ENCODE results near the gene RPS19.

The RPS19 gene

DNA sequence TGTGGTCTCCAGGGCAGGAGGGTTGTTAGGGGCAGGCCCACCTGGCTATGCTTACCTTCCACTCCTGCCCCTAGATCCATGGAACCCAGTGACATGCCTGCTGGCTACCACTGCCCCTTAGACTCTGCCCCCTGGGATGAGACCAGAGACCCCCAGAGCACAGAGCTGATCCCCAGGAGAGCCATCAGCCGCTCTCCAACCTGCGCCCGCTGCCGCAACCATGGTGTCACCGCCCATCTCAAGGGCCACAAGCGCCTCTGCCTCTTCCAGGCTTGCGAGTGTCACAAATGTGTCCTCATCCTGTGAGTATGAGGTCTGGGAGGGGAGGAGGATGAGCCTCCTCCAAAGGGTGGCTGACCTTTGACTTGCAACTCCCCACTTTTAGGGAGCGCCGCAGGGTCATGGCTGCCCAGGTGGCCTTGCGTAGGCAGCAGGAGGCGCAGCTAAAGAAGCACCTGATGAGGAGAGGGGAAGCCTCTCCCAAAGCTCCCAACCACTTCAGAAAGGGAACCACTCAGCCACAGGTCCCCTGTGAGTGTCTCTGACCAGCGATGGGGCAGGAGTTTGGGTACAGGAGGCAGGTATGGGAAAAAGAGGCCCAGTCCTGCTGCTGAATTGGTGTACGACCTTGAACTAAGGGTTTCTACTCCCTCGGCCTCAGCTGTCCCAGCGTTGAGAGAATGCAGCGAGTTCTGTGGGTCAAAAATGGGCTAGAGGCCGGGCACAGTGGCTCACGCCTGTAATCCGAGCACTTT, 12.5 kb upstream of the RPS19 start:
- TF ChIP-seq GATA2 (IDR thresholded peaks at IDR 0.05; ENCODE audit: low read depth, low read length): no peak
- TF ChIP-seq GATA3 (IDR thresholded peaks at IDR 0.05; ENCODE audit: low read depth, low read length): no peak

DNA sequence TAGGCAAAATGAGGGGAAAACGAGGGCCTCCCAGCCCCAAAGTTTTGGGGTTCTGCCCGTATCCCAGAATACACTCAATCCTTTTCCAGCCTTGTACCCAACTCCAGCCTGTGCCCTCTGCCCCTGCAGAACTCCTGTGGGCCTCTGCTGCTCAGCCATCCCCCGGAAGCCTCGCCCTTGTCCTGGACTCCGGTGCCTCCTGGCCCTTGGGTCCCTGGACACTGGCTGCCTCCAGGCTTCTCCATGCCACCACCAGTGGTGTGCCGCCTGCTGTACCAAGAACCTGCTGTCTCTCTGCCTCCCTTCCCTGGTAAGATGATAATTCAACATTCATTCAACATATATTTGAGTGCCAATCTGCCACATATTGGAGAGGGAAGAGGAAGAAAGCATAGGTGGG, 11.4 kb upstream of the RPS19 start:
- no peak for TF ChIP-seq GATA2 (IDR thresholded peaks at IDR 0.05; ENCODE audit: low read depth, low read length)
- TF ChIP-seq GATA3 (IDR thresholded peaks at IDR 0.05; ENCODE audit: low read depth, low read length): no peak

DNA sequence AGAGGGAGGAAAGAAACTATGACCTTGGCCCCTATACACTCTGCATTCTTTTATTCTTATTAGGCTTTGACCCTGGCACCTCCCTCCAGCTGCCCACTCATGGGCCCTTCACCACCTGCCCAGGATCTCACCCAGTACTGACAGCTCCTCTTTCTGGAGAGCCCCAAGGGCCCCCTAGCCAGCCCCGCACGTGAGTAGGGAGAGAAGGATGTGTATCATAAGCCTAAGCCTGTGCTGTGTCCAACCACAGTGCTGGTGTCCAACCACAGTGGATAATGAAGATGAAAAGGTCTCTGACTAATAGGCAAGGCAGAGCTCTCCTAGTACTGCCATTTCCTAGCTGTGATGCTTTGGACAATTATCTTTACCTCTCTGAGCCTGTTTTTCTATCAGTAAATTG, 11.0 kb upstream of the RPS19 start:
- TF ChIP-seq GATA3 (IDR thresholded peaks at IDR 0.05; ENCODE audit: low read depth, low read length) (no peak), GATA2 (IDR thresholded peaks at IDR 0.05; ENCODE audit: low read depth, low read length) (no peak)

DNA sequence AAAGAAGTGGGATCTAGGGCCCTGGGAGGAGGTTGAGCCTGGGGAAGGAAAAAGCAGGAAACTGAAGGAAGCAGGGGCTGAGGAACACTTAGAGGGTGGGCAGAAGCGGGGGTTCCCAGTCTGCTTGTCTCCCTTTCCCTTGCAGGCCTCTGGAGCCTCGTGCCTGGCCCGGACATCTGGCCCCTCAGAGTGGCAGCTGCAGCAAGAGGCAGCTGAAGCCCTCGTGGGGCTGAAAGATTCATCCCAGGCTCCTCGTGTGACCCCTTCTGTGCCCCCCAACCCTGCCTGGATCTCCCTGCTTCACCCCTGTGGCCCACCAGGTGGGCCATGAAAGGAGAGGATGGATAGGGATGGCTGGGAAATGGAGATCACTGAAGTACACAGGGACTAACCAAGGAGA, 9.7 kb upstream of the RPS19 start:
- TF ChIP-seq GATA3 (IDR thresholded peaks at IDR 0.05; ENCODE audit: low read depth, low read length) (no peak), GATA2 (IDR thresholded peaks at IDR 0.05; ENCODE audit: low read depth, low read length) (no peak)

DNA sequence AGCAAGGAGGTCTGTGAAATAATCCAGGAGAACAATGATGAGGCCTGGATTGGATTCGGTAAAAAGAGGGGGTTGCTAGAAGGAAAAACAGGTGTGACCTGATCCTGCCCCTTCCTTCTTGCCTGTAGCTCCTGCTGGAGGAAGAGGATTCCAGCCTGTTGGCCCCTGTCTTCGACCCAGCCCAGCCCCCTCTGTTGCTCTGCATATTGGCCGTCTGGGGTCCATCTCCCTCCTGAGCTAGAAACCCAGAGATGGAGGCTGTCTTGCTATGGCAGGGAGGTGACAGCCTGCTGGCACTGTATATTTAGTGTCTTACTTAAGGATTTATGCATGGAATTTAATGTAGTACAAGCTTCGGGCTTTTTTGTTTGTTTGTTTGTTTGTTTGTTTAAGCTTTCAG, 8.6 kb upstream of the RPS19 start:
- TF ChIP-seq GATA2 (IDR thresholded peaks at IDR 0.05; ENCODE audit: low read depth, low read length) (no peak), GATA3 (IDR thresholded peaks at IDR 0.05; ENCODE audit: low read depth, low read length) (no peak)

DNA sequence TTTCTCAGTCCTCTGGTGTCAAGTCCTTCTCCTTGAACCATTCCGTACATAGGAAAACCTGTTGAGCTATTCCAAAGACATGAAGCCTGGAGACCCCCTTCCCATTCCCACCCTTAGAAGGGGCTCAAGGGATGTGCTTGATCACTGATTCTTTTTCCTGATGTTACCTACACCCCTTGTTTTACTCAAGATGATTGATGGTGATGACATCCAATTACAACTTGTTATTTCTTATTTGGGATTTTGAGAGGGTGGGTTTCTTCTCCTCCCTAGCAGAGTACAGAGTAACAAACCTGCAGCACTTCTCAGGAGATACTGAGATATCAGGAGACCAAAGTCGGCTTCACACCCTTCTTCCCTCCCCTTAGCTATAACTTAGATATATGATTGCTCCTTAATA, 6.7 kb upstream of the RPS19 start:
- TF ChIP-seq GATA2 (IDR thresholded peaks at IDR 0.05; ENCODE audit: low read depth, low read length) (no peak), GATA3 (IDR thresholded peaks at IDR 0.05; ENCODE audit: low read depth, low read length) (no peak)

DNA sequence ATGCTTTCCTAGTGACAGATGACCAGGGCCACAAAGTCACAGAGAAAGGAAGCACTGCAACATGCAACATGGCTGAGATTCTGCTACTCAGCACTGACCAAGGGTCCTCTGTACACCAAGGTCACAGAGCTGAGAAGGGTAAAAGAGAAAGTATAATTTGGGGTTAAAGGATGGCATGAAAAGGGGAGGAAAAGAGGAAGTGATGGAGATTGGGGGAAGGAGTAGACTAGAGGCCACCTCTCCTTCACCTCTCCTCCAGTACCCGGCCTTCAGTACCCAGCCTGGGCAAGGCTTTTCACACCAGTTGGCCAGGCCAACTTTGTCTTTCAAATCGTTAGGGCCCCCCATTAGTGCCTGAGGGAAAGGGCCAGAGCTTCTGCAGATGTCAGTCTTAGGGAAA, 6.3 kb upstream of the RPS19 start:
- TF ChIP-seq GATA3 (IDR thresholded peaks at IDR 0.05; ENCODE audit: low read depth, low read length) (no peak), GATA2 (IDR thresholded peaks at IDR 0.05; ENCODE audit: low read depth, low read length) (no peak)

DNA sequence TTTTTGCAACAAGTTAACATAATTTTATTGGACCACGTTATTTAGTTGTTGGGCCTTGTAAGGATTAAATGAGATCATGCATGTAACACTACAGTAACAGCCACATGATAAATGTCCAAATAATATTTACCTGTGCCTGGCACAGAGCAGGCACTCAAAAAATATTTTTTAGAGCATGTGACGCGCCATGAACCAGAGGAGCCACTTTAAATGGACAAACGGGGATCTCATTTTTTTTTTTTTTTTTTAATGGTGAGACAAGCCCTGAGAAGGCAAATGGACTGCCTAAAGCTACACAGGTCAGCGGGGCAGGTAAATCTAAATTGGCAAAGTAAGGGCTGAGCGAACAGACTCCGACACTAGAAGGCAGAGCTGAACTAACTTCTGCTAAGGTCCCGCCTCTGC, 840 bp upstream of the RPS19 start:
- TF ChIP-seq GATA3 (IDR thresholded peaks at IDR 0.05; ENCODE audit: low read depth, low read length) (no peak), GATA2 (IDR thresholded peaks at IDR 0.05; ENCODE audit: low read depth, low read length) (no peak)

DNA sequence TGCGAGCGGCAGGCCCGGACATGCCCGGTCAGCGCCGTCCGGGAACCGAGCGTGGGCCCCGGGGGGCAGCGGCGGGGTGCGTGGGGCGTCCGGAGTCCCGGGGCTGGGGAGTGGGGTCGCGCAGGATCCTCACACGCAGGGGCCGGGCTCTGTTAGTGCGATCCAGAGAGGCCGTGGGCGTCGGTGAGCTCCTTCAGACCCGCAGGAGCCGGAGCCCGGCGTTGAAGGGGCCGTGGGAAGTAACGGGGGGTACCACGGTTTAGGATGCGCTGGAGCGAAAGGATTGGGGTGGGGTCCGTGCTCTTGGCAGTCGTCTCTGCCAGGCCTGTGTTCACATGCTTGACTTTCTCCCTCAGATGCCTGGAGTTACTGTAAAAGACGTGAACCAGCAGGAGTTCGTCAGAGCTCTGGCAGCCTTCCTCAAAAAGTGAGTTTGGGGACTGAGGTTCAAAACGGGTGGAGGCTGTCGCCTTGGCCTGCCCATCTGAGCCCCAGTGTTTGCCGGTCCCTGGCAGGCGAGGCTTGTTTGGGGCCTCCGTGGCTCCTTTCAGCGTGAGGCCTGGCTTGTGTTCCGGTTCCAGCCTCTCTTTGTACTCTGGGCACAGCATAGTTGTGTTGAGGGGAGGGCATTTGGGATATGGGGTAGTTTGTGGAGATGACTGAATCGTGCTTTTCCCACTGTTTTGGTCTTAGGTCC, 512 bp downstream of the RPS19 start:
- no peak for TF ChIP-seq GATA2 (IDR thresholded peaks at IDR 0.05; ENCODE audit: low read depth, low read length)
- TF ChIP-seq GATA3 (IDR thresholded peaks at IDR 0.05; ENCODE audit: low read depth, low read length): no peak

DNA sequence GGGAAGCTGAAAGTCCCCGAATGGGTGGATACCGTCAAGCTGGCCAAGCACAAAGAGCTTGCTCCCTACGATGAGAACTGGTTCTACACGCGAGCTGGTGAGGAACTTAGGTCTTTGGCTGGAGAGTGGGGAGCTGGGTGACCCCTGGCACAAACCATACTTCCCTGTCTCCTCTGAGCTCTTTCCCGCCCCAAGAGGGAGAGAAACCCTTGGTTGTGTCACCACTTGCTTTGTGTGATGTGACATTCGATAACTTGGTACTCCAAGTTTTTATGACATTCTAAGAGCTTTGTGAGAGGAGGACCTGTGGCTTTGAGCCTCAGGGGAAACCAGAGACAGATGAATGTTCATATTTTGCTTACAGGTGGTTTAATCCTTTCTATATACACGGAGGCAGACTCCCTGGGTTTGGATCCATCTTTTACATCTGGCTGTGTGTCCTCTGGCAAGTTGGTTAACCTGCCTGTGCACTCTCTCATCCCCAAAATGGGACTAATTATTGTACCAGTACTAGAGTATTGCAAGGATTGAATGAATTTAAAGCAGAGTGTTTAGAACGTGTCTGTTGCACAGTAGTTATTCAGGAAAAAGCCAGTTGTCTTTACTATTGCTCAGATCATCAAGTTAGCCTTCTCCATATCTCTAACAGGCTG, 1.2 kb downstream of the RPS19 start:
- TF ChIP-seq GATA2 (IDR thresholded peaks at IDR 0.05; ENCODE audit: low read depth, low read length): no peak

DNA sequence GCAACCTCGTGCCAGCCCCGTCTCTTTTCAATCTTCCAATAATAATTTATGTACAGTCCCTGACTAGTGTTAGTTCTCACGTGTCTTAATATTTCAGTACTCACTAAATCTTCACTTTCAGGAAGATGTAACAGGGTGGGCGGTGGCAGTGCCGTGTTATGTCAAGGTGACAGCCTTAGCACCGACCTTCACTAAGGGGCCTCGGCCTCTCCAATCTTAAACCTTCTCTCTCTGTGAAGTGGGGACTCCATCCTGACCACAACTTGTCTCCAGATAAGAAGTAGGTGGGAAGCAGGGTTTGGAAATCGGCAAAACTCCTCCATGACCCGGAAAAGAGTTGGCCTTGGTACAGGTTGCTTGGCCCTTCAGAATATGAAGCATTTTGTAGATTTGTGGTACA, 1.8 kb downstream of the RPS19 start:
- TF ChIP-seq GATA3 (IDR thresholded peaks at IDR 0.05; ENCODE audit: low read depth, low read length) (no peak), GATA2 (IDR thresholded peaks at IDR 0.05; ENCODE audit: low read depth, low read length) (no peak)

DNA sequence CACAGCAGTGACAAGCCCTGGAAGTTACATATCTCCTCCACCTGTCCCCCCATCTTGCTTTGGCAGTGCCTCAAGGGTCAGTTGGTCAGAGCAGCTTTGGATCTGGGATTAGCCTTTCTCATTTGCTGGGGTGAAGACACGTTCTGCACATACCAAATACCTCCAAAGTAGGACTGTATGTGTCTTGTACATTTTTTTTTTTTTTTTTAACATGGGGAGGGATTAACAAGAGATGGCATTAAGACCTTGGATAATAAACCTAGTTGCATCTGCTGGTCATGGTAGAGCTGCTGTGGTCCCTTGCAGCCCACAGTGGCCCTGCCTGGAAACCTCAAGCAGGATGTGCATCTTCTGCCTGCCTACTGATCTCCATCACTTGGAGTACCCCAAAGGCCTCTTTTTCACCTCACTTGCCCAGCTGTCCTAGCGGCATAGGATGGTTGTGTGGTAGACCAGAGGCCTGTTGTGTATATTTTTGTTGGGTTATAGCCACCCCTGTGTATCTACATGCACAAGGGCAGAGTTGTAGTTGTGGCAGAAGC, 2.5 kb downstream of the RPS19 start:
- TF ChIP-seq GATA3 (IDR thresholded peaks at IDR 0.05; ENCODE audit: low read depth, low read length) (no peak), GATA2 (IDR thresholded peaks at IDR 0.05; ENCODE audit: low read depth, low read length) (no peak)

DNA sequence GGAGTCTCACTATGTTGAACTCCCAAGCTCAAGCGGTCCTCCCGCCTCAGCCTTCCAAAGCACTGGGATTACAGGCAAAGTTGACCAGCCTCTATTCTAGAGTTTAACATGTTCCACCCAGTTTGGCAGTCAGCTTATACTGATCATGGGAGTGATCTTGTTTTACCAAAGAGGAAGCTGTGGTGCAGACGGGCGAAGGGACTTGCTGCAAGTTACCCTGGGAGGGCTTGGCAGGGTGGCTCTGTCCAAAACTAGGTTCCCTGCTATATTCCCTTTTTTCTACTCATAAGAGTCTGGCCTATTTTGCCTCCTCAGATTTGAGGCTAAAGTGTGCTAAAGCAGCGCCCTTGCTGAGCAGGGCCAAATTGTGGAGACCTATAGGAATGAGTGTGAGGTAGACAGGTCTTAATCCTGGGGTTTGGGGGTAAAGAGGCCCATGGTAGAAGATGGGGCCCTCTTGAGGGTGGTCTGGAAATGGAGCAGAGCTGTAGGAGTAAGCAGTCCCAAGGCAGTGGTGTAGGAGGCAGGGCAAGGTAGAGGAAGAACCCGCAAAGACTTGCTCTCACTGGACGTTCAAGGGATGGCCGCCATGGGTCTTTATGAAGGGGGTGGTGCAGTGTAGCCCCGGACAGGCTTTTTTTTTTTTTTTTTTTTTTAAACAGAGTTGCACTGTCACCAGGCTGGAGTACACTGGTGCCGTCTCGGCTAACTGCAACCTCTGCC, 3.3 kb downstream of the RPS19 start:
- no peak for TF ChIP-seq GATA2 (IDR thresholded peaks at IDR 0.05; ENCODE audit: low read depth, low read length)
- no peak for TF ChIP-seq GATA3 (IDR thresholded peaks at IDR 0.05; ENCODE audit: low read depth, low read length)

DNA sequence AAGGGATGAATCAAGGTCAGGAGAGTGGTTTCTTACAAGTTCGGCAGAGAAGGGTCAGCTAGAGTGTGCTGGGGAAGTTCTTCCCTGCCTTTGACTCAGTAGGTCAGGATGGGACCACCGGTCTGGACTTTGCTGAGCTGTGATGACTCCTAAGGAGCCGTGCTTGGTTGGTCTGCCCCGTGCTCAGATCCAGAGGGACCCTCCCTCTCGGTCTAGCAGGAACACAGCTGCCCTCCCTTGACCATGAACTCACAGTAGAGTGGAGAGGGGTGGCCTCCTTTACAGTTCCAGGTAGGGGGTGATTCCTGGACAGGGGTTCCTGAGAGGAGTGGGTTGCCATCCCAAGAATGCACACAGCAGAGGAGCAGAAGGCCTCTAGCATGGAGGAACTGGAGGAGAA, 4.3 kb downstream of the RPS19 start:
- TF ChIP-seq GATA2 (IDR thresholded peaks at IDR 0.05; ENCODE audit: low read depth, low read length) (no peak), GATA3 (IDR thresholded peaks at IDR 0.05; ENCODE audit: low read depth, low read length) (no peak)
